ENCODE measurements around the gene SNX17.

Gene SNX17

GRCh38 chr2:27373567-27373966, 3.2 kb downstream of the SNX17 start:
- Mint-ChIP-seq H3K9me3 (no peaks in the 10 kb centered on the region), H3K4me1 (peaks cover 38% of the 10 kb centered on the region), H3K27ac (no peak overlapping the region), H3K4me3 (no peak overlapping the region), H3K27me3 (ENCODE audit: low read depth, poor library complexity) (peaks cover 9% of the 10 kb centered on the region), H3K36me3 (ENCODE audit: low read depth) (peaks cover 44% of the 10 kb centered on the region)
- DNase-seq, result no peak
- TF ChIP-seq CTCF (IDR thresholded peaks at IDR 0.05), result no peak

- no peak overlapping the region for H3K4me3 Mint-ChIP-seq
These were observed 5.2 kb downstream of the SNX17 start for GRCh38 chr2:27375513-27376099.

GRCh38 chr2:27376151-27376865, 5.9 kb downstream of the SNX17 start:
- Mint-ChIP-seq H3K4me3 (no peak overlapping the region), H3K27ac (peak overlapping the region; percentile 75), H3K36me3 (ENCODE audit: low read depth) (peaks cover 49% of the 10 kb centered on the region), H3K27me3 (ENCODE audit: low read depth, poor library complexity) (peaks cover 6% of the 10 kb centered on the region), H3K9me3 (no peaks in the 10 kb centered on the region), H3K4me1 (peaks cover 47% of the 10 kb centered on the region)
- DNase-seq, result no peak
- no peak for TF ChIP-seq CTCF (IDR thresholded peaks at IDR 0.05)

More at GRCh38 chr2:27375513-27376099, 5.2 kb downstream of the SNX17 start:
- peaks cover 9% of the 10 kb centered on the region for H3K27me3 Mint-ChIP-seq (ENCODE audit: low read depth, poor library complexity)
- no peaks in the 10 kb centered on the region for H3K9me3 Mint-ChIP-seq
- TF ChIP-seq CTCF (IDR thresholded peaks at IDR 0.05), result no peak
- H3K4me1 Mint-ChIP-seq, result peaks cover 43% of the 10 kb centered on the region
- peaks cover 44% of the 10 kb centered on the region for H3K36me3 Mint-ChIP-seq (ENCODE audit: low read depth)
- peak overlapping the region; percentile 91 for H3K27ac Mint-ChIP-seq
- no peak for DNase-seq

- Mint-ChIP-seq H3K4me1 (peaks cover 46% of the 10 kb centered on the region), H3K27ac (peak overlapping the region; percentile 72), H3K27me3 (ENCODE audit: low read depth, poor library complexity) (peaks cover 4% of the 10 kb centered on the region), H3K4me3 (no peak overlapping the region), H3K9me3 (no peaks in the 10 kb centered on the region), H3K36me3 (ENCODE audit: low read depth) (peaks cover 57% of the 10 kb centered on the region)
- no peak for DNase-seq
- TF ChIP-seq CTCF (IDR thresholded peaks at IDR 0.05), result no peak
These were observed 6.6 kb downstream of the SNX17 start for GRCh38 chr2:27376866-27377617.

- H3K4me1 Mint-ChIP-seq, result peaks cover 42% of the 10 kb centered on the region
- peaks cover 4% of the 10 kb centered on the region for H3K27me3 Mint-ChIP-seq (ENCODE audit: low read depth, poor library complexity)
- TF ChIP-seq CTCF (IDR thresholded peaks at IDR 0.05), result no peak
- H3K27ac Mint-ChIP-seq, result peak overlapping the region; percentile 97
- H3K4me3 Mint-ChIP-seq, result peak overlapping the region; percentile 65
- DNase-seq, result no peak
- no peaks in the 10 kb centered on the region for H3K9me3 Mint-ChIP-seq
- peaks cover 56% of the 10 kb centered on the region for H3K36me3 Mint-ChIP-seq (ENCODE audit: low read depth)
These were observed 7.2 kb downstream of the SNX17 start for GRCh38 chr2:27377618-27378095.

All from nephron progenitor cell (in vitro differentiated cells).